ENCODE measurements around the gene SPA17.

DNA sequence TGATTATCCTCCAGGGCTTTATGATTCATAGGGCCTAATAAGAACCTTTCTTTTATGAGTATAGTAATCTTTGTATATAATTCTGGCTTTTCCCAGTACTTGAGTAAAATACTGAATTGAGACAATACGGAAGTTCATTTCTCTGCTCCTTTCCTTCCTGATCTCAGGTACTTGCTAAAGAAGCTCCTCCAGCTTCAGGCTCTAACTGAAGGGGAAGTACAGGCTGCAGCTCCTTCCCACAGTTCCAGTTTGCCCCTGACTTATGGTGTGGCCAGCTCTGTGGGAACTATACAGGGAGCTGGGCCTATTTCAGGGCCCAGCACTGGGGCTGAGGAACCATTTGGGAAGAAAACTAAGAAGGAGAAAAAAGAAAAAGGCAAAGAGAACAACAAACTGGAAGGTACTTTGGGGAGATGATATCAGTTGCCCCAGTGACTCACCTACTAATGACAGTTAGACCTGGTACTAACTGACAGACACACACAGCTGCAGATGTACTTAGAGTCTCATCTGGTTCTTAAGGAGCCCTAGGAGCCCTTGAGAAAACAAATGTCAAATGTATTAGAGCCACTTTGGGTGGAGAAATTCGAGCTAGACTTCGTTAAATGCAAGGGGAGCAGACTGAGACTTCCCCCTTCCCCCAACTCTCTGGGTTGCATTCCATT lies 48.1 kb upstream of the SPA17 start:
- TF ChIP-seq, protein P1, sequence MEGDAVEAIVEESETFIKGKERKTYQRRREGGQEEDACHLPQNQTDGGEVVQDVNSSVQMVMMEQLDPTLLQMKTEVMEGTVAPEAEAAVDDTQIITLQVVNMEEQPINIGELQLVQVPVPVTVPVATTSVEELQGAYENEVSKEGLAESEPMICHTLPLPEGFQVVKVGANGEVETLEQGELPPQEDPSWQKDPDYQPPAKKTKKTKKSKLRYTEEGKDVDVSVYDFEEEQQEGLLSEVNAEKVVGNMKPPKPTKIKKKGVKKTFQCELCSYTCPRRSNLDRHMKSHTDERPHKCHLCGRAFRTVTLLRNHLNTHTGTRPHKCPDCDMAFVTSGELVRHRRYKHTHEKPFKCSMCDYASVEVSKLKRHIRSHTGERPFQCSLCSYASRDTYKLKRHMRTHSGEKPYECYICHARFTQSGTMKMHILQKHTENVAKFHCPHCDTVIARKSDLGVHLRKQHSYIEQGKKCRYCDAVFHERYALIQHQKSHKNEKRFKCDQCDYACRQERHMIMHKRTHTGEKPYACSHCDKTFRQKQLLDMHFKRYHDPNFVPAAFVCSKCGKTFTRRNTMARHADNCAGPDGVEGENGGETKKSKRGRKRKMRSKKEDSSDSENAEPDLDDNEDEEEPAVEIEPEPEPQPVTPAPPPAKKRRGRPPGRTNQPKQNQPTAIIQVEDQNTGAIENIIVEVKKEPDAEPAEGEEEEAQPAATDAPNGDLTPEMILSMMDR (IDR thresholded peaks at IDR 0.05): no peak
- TF ChIP-seq POLR2A (IDR thresholded peaks at IDR 0.05): no peak
